GM21360 (cell line): Measurements from ENCODE around the gene CRHR2.

ENCODE experiments used
- ATAC-seq: cut with Tn5 transposase; IDR thresholded peaks from one replicate; pipeline ENCODE4 v1.9.1; 2021; ENCODE audit warnings: mild to moderate bottlenecking, moderate library complexity; ENCODE audit not compliant: unreplicated experiment

The CRHR2 gene

GRCh38 chr7:30707391-30708357 is 25.4 kb upstream of the CRHR2 start:
- ATAC-seq = no peak

GRCh38 chr7:30706908-30707307 is 24.7 kb upstream of the CRHR2 start:
- ATAC-seq = no peak

GRCh38 chr7:30706316-30706715 is 24.1 kb upstream of the CRHR2 start:
- no peak for ATAC-seq

- ATAC-seq = no peak
Observed at GRCh38 chr7:30705596-30705995, 23.3 kb upstream of the CRHR2 start.

GRCh38 chr7:30705008-30705407 is 22.8 kb upstream of the CRHR2 start:
- ATAC-seq = no peak

- ATAC-seq = no peak
Observed at GRCh38 chr7:30703756-30704155, 21.5 kb upstream of the CRHR2 start.

GRCh38 chr7:30702200-30702599 is 19.9 kb upstream of the CRHR2 start:
- no peak for ATAC-seq

- ATAC-seq = no peak
Observed at GRCh38 chr7:30700941-30701340, 18.7 kb upstream of the CRHR2 start.

GRCh38 chr7:30699706-30700495 is 17.6 kb upstream of the CRHR2 start:
- ATAC-seq = no peak

GRCh38 chr7:30698481-30698880 is 16.2 kb upstream of the CRHR2 start:
- no peak for ATAC-seq

GRCh38 chr7:30697719-30698460 is 15.6 kb upstream of the CRHR2 start:
- no peak for ATAC-seq

- no peak for ATAC-seq
Observed at GRCh38 chr7:30694774-30695721, 12.8 kb upstream of the CRHR2 start.

- no peak for ATAC-seq
Observed at GRCh38 chr7:30694218-30694745, 12.0 kb upstream of the CRHR2 start.

GRCh38 chr7:30692882-30693281 is 10.6 kb upstream of the CRHR2 start:
- no peak for ATAC-seq

- no peak for ATAC-seq
Observed at GRCh38 chr7:30692438-30692837, 10.2 kb upstream of the CRHR2 start.

- ATAC-seq = no peak
Observed at GRCh38 chr7:30690011-30690410, 7.8 kb upstream of the CRHR2 start.

GRCh38 chr7:30688718-30689221 is 6.5 kb upstream of the CRHR2 start:
- ATAC-seq = no peak

GRCh38 chr7:30687604-30688003 is 5.3 kb upstream of the CRHR2 start:
- ATAC-seq = no peak

GRCh38 chr7:30684351-30684750 is 2.1 kb upstream of the CRHR2 start:
- ATAC-seq = no peak

GRCh38 chr7:30683816-30684215 is 1.6 kb upstream of the CRHR2 start:
- ATAC-seq = no peak
